ENCODE results near the gene DLGAP1. TPM values are rescaled to one million over a fixed set of nuclear protein-coding genes. Genes with fewer than 3 reads are reported as not detected.

DLGAP1 gene
- total and polyA plus RNA-seq, 10 of the 15 experiments (the other 5 are each of a cell fraction or from before 2014, with no cell fraction given), result 0.23 to 27.6 (median 1.9) TPM

DNA sequence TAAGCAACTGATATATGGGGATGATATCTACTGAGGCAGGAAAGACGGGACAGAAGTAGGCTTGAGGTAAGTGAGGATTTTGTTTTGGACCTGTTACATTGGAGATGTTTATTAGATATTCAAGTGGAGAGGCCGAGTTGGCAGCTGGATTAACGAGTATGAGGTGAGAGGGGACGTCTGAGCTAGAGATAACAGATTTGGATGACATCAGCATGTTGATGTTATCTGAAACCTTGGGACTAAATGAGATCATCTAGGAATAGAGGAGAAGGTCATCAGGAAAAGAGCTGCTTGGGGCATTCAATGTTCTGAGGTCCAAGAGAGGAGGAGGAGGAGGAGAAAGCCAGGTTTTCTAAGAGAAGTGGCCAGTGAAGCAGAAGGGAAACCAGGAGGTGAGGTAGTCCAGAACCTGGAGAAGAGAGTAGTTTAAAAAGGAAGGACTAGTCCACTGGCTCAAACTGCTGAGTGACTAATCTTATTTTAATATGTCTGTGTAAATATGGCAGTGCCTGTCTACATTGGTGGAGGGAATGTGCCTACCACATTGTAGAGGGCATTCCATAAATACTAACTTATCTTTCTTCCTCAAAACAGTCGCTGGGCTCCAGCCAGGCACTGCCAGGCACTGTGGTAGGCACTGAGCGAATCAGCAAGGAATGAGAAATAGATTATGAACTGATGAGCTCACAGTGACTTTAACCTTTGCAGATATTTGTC is 488.3 kb downstream of the DLGAP1 start:
- SMC1A ChIA-PET (ENCODE audit: uncharacterized antibody, unreplicated experiment), result interaction anchor here (0.5 to 2.2 kb wide), 5 partner anchors 7 to 1455 kb away, joined by 3 to 10 read pairs (median 5); no protein-coding TSS in a partner anchor
- BruUV-seq (replicated peaks), result no TSS peak
- POLR2A ChIA-PET, result interaction anchor here (0.5 to 0.9 kb wide), 2 partner anchors 11 to 333 kb away, joined by 3 to 4 read pairs; no protein-coding TSS in a partner anchor
- H2AFZ ChIP-seq (ENCODE audit: control insufficient read depth, low read depth, low read length), result no peak overlapping the region
- in situ Hi-C loops (cut with MboI), result no loop called here
- H3K4me2 ChIP-seq (ENCODE audit: control insufficient read depth, insufficient read depth), result no peak overlapping the region
- H3K9ac ChIP-seq (ENCODE audit: control insufficient read depth, insufficient read depth, low read length), result no peak overlapping the region
- H3K9me3 ChIP-seq (replicated peaks; ENCODE audit: control insufficient read depth, insufficient read depth, low read length), result no peaks in the 10 kb centered on the region
- H3K36me3 ChIP-seq (ENCODE audit: control insufficient read depth in 2 of 2, insufficient read depth in 2 of 2, low read length in 1 of 2), result no peaks in the 10 kb centered on the region
- intact Hi-C loops (cut with micrococcal nuclease; ENCODE audit: unreplicated experiment), result no loop called here
- ATAC-seq (no peak; the same call in 1 of the 3 replicates), FAIRE-seq (no peak), DNase-seq (ENCODE audit: low read depth, low spot score) (no peak)
- H3K27me3 ChIP-seq (replicated peaks in 1 of 2; ENCODE audit: control insufficient read depth in 2 of 2, insufficient read depth in 2 of 2, low read length in 1 of 2), result no peaks in the 10 kb centered on the region
- no peak overlapping the region for H3K4me3 ChIP-seq
- H3K27ac ChIP-seq (ENCODE audit: control insufficient read depth, insufficient read depth), result no peak overlapping the region
- no peaks in the 10 kb centered on the region for H4K20me1 ChIP-seq (ENCODE audit: control insufficient read depth, insufficient read depth)
- no peaks in the 10 kb centered on the region for H3K4me1 ChIP-seq (ENCODE audit: control insufficient read depth, insufficient read depth, low read length)
- 2% methylated on average over 6 of the region's 6 CpGs for WGBS (ENCODE audit: insufficient coverage, insufficient replicate concordance, low lambda C conversion rate, missing lambda C conversion rate)
- CTCF ChIA-PET, result interaction anchor here (0.6 to 3.0 kb wide), 7 partner anchors 16 to 198 kb away, joined by 3 to 11 read pairs (median 3); no protein-coding TSS in a partner anchor
- RAD21 ChIA-PET (ENCODE audit: unreplicated experiment), result interaction anchor here (1.3 to 1.4 kb wide), 3 partner anchors 7 to 195 kb away, joined by 3 to 6 read pairs (median 4); no protein-coding TSS in a partner anchor
- TF ChIP-seq, protein P1, sequence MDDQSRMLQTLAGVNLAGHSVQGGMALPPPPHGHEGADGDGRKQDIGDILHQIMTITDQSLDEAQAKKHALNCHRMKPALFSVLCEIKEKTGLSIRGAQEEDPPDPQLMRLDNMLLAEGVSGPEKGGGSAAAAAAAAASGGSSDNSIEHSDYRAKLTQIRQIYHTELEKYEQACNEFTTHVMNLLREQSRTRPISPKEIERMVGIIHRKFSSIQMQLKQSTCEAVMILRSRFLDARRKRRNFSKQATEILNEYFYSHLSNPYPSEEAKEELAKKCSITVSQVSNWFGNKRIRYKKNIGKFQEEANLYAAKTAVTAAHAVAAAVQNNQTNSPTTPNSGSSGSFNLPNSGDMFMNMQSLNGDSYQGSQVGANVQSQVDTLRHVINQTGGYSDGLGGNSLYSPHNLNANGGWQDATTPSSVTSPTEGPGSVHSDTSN (IDR thresholded peaks at IDR 0.05; ENCODE audit: insufficient replicate concordance, low read depth, low read length), result no peak
- TF ChIP-seq, protein P2, sequence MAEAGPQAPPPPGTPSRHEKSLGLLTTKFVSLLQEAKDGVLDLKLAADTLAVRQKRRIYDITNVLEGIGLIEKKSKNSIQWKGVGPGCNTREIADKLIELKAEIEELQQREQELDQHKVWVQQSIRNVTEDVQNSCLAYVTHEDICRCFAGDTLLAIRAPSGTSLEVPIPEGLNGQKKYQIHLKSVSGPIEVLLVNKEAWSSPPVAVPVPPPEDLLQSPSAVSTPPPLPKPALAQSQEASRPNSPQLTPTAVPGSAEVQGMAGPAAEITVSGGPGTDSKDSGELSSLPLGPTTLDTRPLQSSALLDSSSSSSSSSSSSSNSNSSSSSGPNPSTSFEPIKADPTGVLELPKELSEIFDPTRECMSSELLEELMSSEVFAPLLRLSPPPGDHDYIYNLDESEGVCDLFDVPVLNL (IDR thresholded peaks at IDR 0.05; ENCODE audit: low read depth, low read length), result no peak
- TF ChIP-seq MTA3 (IDR thresholded peaks at IDR 0.05; ENCODE audit: borderline replicate concordance, low read length) (no peak), SREBF2 (IDR thresholded peaks at IDR 0.05; ENCODE audit: low read length) (no peak), NR2C2 (IDR thresholded peaks at IDR 0.05; ENCODE audit: borderline replicate concordance, control insufficient read depth, insufficient read length, low read depth) (no peak), CEBPB (IDR thresholded peaks at IDR 0.05; ENCODE audit: borderline replicate concordance in 1 of 2, low read depth in 2 of 2, low read length in 2 of 2) (no peak), DPF2 (IDR thresholded peaks at IDR 0.05) (no peak), WRNIP1 (IDR thresholded peaks at IDR 0.05; ENCODE audit: borderline replicate concordance, low read depth, low read length) (no peak), MEF2A (IDR thresholded peaks at IDR 0.05; ENCODE audit: insufficient read depth, low read depth, low read length) (no peak)
- TF ChIP-seq, protein P3, sequence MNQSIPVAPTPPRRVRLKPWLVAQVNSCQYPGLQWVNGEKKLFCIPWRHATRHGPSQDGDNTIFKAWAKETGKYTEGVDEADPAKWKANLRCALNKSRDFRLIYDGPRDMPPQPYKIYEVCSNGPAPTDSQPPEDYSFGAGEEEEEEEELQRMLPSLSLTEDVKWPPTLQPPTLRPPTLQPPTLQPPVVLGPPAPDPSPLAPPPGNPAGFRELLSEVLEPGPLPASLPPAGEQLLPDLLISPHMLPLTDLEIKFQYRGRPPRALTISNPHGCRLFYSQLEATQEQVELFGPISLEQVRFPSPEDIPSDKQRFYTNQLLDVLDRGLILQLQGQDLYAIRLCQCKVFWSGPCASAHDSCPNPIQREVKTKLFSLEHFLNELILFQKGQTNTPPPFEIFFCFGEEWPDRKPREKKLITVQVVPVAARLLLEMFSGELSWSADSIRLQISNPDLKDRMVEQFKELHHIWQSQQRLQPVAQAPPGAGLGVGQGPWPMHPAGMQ (IDR thresholded peaks at IDR 0.05; ENCODE audit: borderline replicate concordance), result no peak
- H3K79me2 ChIP-seq (ENCODE audit: control insufficient read depth, insufficient read depth, low read length), result no peaks in the 10 kb centered on the region
